OCI-LY1 (cell line): Measurements from ENCODE around the gene KCTD4.

ENCODE experiments used
- EZH2 ChIP-seq: fragments of 200-600 bp; sonication (generic), shearing (Covaris generic); IDR thresholded peaks from 2 replicates; pipeline ENCODE4 v1.8.0; 2017; ENCODE audit warnings: borderline replicate concordance, mixed run types, mild to moderate bottlenecking, antibody characterized with exemption, low read length, moderate library complexity, mixed read lengths
- TF ChIP-seq, protein P1 (sequence below): fragments of 200-600 bp; sonication (generic), shearing (Covaris generic); IDR thresholded peaks from 2 replicates; pipeline ENCODE4 v1.5.1; 2017; ENCODE audit warnings: mild to moderate bottlenecking, antibody characterized with exemption, low read length, moderate library complexity, mixed read lengths

GRCh38 chr13:45226024-45226423 is 25.2 kb upstream of the KCTD4 start:
- TF ChIP-seq, protein P1, sequence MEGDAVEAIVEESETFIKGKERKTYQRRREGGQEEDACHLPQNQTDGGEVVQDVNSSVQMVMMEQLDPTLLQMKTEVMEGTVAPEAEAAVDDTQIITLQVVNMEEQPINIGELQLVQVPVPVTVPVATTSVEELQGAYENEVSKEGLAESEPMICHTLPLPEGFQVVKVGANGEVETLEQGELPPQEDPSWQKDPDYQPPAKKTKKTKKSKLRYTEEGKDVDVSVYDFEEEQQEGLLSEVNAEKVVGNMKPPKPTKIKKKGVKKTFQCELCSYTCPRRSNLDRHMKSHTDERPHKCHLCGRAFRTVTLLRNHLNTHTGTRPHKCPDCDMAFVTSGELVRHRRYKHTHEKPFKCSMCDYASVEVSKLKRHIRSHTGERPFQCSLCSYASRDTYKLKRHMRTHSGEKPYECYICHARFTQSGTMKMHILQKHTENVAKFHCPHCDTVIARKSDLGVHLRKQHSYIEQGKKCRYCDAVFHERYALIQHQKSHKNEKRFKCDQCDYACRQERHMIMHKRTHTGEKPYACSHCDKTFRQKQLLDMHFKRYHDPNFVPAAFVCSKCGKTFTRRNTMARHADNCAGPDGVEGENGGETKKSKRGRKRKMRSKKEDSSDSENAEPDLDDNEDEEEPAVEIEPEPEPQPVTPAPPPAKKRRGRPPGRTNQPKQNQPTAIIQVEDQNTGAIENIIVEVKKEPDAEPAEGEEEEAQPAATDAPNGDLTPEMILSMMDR, result no peak
- no peak for TF ChIP-seq EZH2
